Neural progenitor cell (in vitro differentiated cells): Measurements from ENCODE around the gene MACROH2A2. TPM values are rescaled to one million over a fixed set of nuclear protein-coding genes. Genes with fewer than 3 reads are reported as not detected.

Experiments
- DNase-seq: peaks from one replicate; pipeline ENCODE4 v3.0.0-alpha.2; 2016; ENCODE audit warnings: low spot score
- H2AFZ ChIP-seq: fragments of 200-600 bp; sonication (generic); replicated peaks from 2 replicates; pipeline ENCODE4 v1.6.1; 2016; ENCODE audit warnings: antibody characterized with exemption
- H3F3A ChIP-seq: fragments of 200-600 bp; sonication (generic); 2 replicates; pipeline ENCODE4 v1.6.1; 2016; ENCODE audit warnings: antibody characterized with exemption, low read depth
- H3K27ac ChIP-seq: fragments of 200-600 bp; sonication (generic); 2 replicates; pipeline ENCODE4 v1.5.1; 2016; ENCODE audit warnings: mild to moderate bottlenecking
- H3K27me3 ChIP-seq: fragments of 200-600 bp; sonication (generic); 2 replicates; pipeline ENCODE4 v1.6.1; 2016; ENCODE audit warnings: mild to moderate bottlenecking, moderate library complexity
- H3K36me3 ChIP-seq: fragments of 200-600 bp; sonication (generic); 2 replicates; pipeline ENCODE4 v1.5.1; 2016
- H3K4me1 ChIP-seq: fragments of 200-600 bp; sonication (generic); 2 replicates; pipeline ENCODE4 v1.6.1; 2016; ENCODE audit warnings: mixed run types
- H3K4me2 ChIP-seq: fragments of 200-600 bp; sonication (generic); 2 replicates; pipeline ENCODE4 v1.6.1; 2016
- H3K4me3 ChIP-seq: fragments of 200-600 bp; sonication (generic); 2 replicates; pipeline ENCODE4 v1.5.1; 2016
- H3K79me2 ChIP-seq: fragments of 200-600 bp; sonication (generic); 2 replicates; pipeline ENCODE4 v1.6.1; 2016; ENCODE audit warnings: low read depth
- H3K9ac ChIP-seq: fragments of 200-600 bp; sonication (generic); 2 replicates; pipeline ENCODE4 v1.6.1; 2016
- H3K9me3 ChIP-seq: fragments of 200-600 bp; sonication (generic); 2 replicates; pipeline ENCODE4 v1.5.1; 2016; ENCODE audit warnings: low read depth
- H4K20me1 ChIP-seq: fragments of 200-600 bp; sonication (generic); 2 replicates; pipeline ENCODE4 v1.6.1; 2016; ENCODE audit warnings: low read depth
- H3K27ac Mint-ChIP-seq: 3 replicates; pipeline ENCODE4 v1.8.0; 2021; ENCODE audit warnings: mixed read lengths
- H3K27me3 Mint-ChIP-seq: 2 replicates; pipeline ENCODE4 v1.8.0; 2022; ENCODE audit warnings: low read depth, mild to moderate bottlenecking, inconsistent platforms, moderate library complexity, mixed read lengths; ENCODE audit not compliant: insufficient read depth
- H3K36me3 Mint-ChIP-seq: 3 replicates; pipeline ENCODE4 v1.8.0; 2021; ENCODE audit warnings: mixed read lengths
- H3K4me1 Mint-ChIP-seq: 3 replicates; pipeline ENCODE4 v1.8.0; 2021; ENCODE audit warnings: mixed read lengths
- H3K4me3 Mint-ChIP-seq: 3 replicates; pipeline ENCODE4 v1.8.0; 2021; ENCODE audit warnings: mild to moderate bottlenecking, moderate library complexity, mixed read lengths
- H3K9me3 Mint-ChIP-seq: 3 replicates; pipeline ENCODE4 v1.8.0; 2020; ENCODE audit warnings: mixed read lengths
- CTCF ChIP-seq: fragments of 200-600 bp; sonication (generic); IDR thresholded peaks from 2 replicates; pipeline ENCODE4 v1.5.1; 2017; ENCODE audit warnings: antibody characterized with exemption, mild to moderate bottlenecking
- EZH2 ChIP-seq: fragments of 200-600 bp; sonication (generic); IDR thresholded peaks from 2 replicates; pipeline ENCODE4 v1.6.1; 2017; ENCODE audit warnings: antibody characterized with exemption, mild to moderate bottlenecking, moderate library complexity
- EZH2phosphoT487 ChIP-seq: fragments of 200-600 bp; sonication (generic); IDR thresholded peaks from 2 replicates; pipeline ENCODE4 v1.6.1; 2017; ENCODE audit warnings: antibody characterized with exemption
- total RNA-seq: library from RNA; depleted of rRNA; stranded (reverse); fragments of >200 nt; gene quantifications from 2 replicates; pipeline ENCODE4 v1.2.3, GENCODE V29; 2015; ENCODE audit warnings: low replicate concordance

MACROH2A2 gene
- total RNA-seq, 1 donor from 2014 or later = 159 TPM

GRCh38 chr10:70126700-70127395 is 74.2 kb downstream of the MACROH2A2 start:
- Mint-ChIP-seq H3K36me3 (no peaks in the 10 kb centered on the region), H3K4me3 (no peak overlapping the region), H3K9me3 (no peaks in the 10 kb centered on the region), H3K27ac (no peak overlapping the region), H3K4me1 (peaks cover 5% of the 10 kb centered on the region), H3K27me3 (peaks cover 18% of the 10 kb centered on the region)
- Histone ChIP-seq H3K27ac (no peak overlapping the region), H4K20me1 (no peaks in the 10 kb centered on the region), H3K79me2 (no peaks in the 10 kb centered on the region), H3K4me1 (no peaks in the 10 kb centered on the region), H3F3A (no peaks in the 10 kb centered on the region), H3K9me3 (no peaks in the 10 kb centered on the region), H3K4me3 (no peak overlapping the region), H3K27me3 (peaks cover 25% of the 10 kb centered on the region), H3K9ac (no peak overlapping the region), H3K4me2 (no peak overlapping the region), H3K36me3 (no peaks in the 10 kb centered on the region), H2AFZ (no peak overlapping the region)
- TF ChIP-seq CTCF = no peak
- no peak for TF ChIP-seq EZH2phosphoT487
- no peak for TF ChIP-seq EZH2
- DNase-seq = no peak

- Mint-ChIP-seq H3K27ac (no peak overlapping the region), H3K4me1 (peaks cover 15% of the 10 kb centered on the region), H3K36me3 (peaks cover 3% of the 10 kb centered on the region), H3K27me3 (peaks cover 32% of the 10 kb centered on the region), H3K9me3 (no peaks in the 10 kb centered on the region), H3K4me3 (no peak overlapping the region)
- Histone ChIP-seq H3K27ac (no peak overlapping the region), H3K9me3 (no peaks in the 10 kb centered on the region), H3K27me3 (peaks cover 56% of the 10 kb centered on the region), H3F3A (no peaks in the 10 kb centered on the region), H3K36me3 (no peaks in the 10 kb centered on the region), H3K4me2 (no peak overlapping the region), H2AFZ (no peak overlapping the region), H3K9ac (no peak overlapping the region), H3K79me2 (no peaks in the 10 kb centered on the region), H4K20me1 (peaks cover 13% of the 10 kb centered on the region), H3K4me3 (no peak overlapping the region), H3K4me1 (no peaks in the 10 kb centered on the region)
- TF ChIP-seq EZH2 (no peak), CTCF (no peak), EZH2phosphoT487 (no peak)
- DNase-seq = no peak
Measured at GRCh38 chr10:70130878-70131559, 78.4 kb downstream of the MACROH2A2 start.

- H3K9me3 ChIP-seq = no peaks in the 10 kb centered on the region
- H3F3A ChIP-seq = no peaks in the 10 kb centered on the region
- peaks cover 15% of the 10 kb centered on the region for H3K4me1 Mint-ChIP-seq
- H3K4me3 Mint-ChIP-seq = peak overlapping the region; percentile 81
- no peak overlapping the region for H3K27ac ChIP-seq
- TF ChIP-seq EZH2phosphoT487 = no peak
- no peak for TF ChIP-seq EZH2
- no peak for TF ChIP-seq CTCF
- H3K36me3 Mint-ChIP-seq = peaks cover 3% of the 10 kb centered on the region
- DNase-seq = no peak
- H3K9ac ChIP-seq = no peak overlapping the region
- no peak overlapping the region for H3K4me3 ChIP-seq
- H3K9me3 Mint-ChIP-seq = no peaks in the 10 kb centered on the region
- H3K4me2 ChIP-seq = no peak overlapping the region
- peaks cover 13% of the 10 kb centered on the region for H4K20me1 ChIP-seq
- no peak overlapping the region for H2AFZ ChIP-seq
- H3K79me2 ChIP-seq = no peaks in the 10 kb centered on the region
- H3K36me3 ChIP-seq = no peaks in the 10 kb centered on the region
- peaks cover 56% of the 10 kb centered on the region for H3K27me3 ChIP-seq
- no peaks in the 10 kb centered on the region for H3K4me1 ChIP-seq
- H3K27ac Mint-ChIP-seq = no peak overlapping the region
- H3K27me3 Mint-ChIP-seq = peaks cover 32% of the 10 kb centered on the region
Measured at GRCh38 chr10:70131560-70131937, 78.9 kb downstream of the MACROH2A2 start.
